DMS 273 (cell line): ENCODE measurements around the gene ENTHD1.
"Not testable (repeated sequence)": the region's sequence is repeated elsewhere in the genome, so short reads cannot be mapped to it uniquely, and the experiment has no call there.

Source experiments
- DNase-seq: peaks from one replicate; lab custom pipeline; 2025; ENCODE audit not compliant: unreplicated experiment; lab: John Stamatoyannopoulos, UW

The ENTHD1 gene

DNA sequence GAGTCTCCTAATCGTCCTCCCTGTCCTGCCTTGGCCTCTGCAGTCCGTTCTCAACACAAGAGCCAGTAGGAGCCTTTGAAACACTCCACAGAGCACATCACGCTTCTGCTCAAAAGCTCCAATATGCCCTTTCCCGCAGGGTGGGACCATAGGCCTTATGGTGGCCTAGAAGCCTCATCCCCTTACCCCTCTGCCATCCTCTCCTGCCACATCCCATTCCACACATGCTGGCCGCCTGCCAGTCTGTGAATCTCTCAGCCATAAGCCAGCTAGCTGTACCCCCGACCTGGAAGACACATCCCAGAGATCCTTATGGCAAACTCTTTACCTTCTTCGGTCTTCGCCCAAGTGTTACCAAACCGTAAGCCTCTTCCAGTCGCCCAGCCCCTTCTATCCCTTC is 157.8 kb downstream of the ENTHD1 start:
- DNase-seq = no peak

DNA sequence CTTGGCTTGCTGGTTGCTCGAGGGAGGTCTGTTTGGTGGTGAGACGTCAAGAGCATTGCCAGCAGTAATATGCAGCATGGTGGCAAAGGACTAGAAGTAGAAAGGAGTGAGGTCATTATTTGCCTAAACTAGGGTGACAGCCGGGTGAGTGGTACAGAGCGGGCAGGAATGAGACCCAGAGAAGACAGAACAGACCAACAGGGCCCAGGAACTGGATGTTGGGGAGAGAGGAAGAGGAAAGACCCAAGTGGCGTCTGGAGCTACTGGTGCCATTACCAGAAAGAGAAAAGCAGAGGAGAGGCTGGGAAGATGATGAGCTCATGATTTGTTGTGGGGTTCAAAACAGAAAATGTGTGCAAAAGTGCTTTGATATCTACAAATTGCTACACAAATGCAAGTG is 158.7 kb downstream of the ENTHD1 start:
- no peak for DNase-seq

DNA sequence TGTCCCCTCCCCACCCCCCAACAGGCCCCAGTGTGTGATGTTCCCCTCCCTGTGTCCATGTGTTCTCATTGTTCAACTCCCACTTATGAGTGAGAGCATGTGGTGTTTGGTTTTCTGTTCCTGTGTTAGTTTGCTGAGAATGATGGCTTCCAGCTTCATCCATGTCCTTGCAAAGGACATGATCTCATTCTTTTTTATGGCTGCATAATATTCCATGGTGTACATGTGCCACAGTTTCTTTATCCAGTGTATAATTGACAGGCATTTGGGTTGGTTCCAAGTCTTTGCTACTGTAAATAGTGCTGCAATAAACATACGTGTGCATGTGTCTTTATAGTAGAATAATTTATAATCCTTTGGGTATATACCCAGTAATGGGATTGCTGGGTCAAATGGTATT is 159.5 kb downstream of the ENTHD1 start:
- DNase-seq = not testable (repeated sequence)

DNA sequence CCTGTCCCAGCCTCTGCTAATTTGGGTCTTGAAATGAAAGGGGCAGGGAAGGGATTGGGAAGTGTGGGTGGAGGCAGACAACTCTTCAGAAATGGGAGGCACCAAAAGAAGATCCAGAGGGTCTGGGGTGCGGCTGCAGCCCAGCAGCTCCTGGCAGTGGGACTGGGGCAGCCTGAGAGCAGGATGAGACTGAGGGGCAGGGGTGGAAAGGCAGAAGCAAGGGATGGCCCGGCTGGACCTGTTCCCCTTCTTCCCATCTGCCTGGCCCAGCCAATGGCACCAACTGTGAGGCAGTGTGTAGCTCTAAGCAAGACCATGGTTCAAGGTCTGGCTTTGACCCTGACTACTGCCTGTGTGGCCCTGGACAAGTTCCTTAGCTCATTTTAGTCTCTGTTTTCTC is 160.4 kb downstream of the ENTHD1 start:
- no peak for DNase-seq

DNA sequence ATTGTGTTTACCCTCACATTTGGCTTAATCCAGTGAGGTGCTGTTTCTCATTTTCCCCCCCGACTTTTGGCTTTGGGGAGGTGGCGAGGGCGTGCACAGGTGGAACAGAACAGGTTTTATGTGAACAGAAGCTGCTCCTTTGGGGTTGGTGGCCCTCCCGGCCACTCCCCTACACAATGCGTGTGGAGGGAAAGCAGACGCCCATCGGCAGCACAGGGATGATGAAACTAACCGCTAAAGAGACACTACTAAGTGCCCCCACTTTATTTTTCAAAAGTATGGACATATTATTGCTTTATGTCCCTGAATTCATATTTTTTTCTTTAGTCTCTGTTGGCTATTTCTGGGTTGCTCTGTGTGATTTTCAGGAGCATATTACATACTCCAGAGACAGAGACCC is 160.9 kb downstream of the ENTHD1 start:
- DNase-seq = no peak

DNA sequence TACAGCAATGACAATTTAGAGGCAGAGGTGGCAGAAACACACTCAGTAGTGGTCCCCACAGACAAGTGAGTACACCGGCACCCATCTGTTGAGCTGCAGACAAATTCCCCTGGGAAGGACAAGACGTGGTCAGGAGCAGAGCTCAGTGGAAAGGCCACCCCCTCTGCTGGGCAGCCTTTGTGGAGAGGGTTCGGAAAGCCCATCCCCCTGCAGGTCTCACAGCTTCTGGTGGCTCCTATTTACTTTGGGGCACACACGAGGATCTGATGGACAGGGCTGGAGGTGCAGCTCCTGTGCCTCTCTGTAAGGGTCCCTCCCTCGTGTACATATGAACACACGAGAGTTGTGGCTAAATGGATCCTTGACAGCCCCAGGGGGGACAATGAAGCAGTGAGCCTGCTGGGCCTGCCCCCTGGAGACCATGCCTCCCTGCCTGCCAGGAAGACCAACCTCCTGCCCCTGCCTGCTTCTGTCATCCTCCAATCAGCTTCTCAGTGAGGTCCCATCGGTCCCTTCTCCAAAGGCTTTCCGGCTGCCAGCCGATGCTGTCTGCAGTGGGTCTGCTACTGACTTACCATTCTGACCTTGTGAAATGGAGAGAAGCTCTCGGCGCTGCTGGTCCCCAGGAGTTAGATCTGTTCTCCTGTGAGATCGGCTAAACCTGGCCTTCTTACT is 161.5 kb downstream of the ENTHD1 start:
- DNase-seq = no peak

DNA sequence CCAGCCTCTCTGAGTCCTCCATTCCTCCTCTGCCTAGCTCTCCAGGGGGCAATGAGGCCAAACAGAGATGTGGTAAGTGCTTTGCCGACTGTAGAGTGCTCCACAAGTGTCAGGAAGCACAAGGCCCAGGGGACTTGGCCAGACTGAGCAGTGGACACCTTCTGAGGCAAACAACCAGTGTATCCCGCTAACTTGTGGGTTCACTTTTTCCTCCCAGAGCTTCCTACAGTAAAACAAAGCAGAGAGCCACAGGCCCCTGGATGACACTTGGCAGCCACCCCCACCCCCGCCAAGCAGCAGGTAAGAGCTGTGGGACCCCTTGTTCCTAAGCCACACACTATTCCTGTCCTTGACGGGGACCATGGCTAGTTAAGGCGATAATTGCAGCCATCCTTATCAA is 162.1 kb downstream of the ENTHD1 start:
- no peak for DNase-seq

DNA sequence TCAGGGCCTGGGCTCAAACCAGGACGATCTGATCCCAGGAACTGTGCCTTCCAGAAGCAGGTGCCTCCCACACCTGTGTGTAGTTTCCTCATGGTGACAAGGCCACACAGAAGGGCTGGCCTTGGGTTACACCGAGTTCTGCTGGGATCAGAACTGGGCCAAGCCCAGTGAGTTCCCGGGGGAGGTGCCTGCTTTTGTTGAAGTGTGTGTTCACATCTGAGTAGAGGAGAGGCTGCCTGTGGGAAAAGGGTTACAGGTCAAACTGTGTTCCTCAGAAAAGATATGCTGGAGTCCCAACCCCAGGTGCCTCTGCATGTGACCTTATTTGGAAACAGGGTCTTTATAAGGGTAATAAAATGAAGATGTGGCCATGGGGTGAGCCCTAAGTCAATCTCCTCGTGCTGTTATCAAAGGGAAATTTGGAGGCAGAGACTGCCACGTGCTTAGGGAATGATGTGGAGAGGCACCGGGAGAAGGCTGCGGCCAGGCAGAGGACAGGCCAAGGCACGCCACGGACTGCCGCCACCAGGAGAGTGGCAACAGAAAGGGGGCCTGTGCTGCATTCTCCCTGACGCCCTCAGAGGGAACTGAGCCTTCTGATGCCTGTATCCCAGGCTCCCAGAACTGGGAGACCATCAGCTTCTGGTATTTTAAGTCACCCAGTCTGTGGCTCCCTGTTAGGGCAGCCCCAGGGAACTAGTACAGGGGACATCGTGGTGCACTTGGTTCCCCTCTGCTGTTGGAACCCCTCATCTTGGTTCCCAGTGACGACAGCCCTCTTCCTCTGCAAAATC is 164.2 kb downstream of the ENTHD1 start:
- no peak for DNase-seq

DNA sequence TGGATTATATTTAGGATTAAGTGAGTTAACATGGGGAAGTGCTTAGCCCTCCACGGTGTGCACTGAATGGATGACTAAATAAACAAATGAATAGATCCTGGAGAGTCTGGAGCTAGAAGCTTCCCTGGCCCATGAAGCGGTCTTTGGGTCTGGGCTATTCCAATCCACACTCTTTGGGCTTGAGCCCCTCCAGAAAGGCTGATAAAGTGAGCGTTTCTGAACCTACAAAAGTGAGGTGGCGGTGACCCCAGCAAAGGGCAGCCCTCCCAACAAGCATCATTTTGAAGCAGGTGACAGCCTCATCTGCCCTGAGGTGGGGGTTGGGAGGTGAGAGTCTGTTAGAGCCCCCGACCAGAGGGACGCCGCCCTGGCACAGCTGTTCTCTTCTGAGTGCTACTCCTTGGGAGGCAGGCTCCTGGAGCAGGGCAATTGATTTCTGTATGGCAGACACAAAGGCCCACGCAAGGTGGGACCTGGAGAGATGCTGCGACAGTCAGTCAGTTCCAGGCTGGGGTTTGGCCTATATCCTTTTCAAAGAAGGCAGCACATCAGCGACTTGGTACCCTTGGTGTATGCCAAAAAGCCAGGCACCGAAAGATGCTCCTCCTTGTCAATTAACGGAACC is 165.2 kb downstream of the ENTHD1 start:
- no peak for DNase-seq

DNA sequence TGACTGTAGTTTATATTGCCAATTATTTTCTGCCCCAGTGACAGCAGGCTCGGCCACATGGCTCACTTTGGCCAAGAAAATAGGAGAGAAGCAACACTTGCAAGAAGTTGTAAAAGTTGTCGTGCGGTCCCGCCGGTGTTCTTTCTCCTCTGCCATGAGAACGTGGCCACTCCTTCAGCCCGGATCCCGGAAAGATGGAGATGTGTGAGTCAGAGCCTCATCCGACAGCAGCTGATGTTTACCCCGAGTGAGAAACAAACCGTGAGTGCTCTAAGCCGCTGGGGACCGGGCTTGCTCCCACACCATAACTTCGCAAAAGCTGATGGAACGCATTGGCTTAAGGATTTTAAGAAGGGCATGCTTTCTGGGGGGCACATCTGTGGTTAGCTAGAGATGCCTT is 166.0 kb downstream of the ENTHD1 start:
- no peak for DNase-seq

DNA sequence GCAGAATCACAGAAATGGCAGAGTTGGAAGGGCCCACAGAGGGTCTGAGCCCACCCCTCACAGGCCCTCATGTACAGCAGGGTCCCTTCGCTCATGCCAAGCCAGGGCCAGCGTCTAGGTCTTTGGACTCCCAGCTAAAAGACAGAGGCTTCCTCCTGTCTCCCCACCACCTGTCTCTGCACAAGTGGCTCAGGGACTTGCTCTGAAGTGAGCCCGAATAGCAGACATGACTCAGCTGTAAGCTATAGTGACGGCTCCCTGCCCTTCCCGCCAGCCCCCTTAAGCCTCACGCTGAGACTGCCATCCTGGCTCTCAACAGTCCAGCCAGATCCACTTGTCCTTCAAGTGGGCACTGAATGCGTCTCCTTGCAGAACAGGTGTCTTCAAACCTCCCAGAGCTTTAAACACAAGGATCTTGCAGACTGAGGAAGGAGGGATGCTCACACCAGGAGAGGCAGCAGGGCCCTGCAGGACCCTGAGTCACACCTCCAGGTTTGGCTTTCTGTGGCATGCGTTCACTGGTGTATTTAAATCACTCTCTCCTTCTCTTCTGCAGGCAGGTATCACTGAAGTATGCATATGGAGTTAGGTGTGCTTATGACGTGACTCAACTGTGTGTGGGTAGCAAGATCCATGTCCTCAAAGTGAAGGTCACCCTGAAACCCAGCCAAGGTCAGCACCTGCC is 168.1 kb downstream of the ENTHD1 start:
- DNase-seq = no peak

DNA sequence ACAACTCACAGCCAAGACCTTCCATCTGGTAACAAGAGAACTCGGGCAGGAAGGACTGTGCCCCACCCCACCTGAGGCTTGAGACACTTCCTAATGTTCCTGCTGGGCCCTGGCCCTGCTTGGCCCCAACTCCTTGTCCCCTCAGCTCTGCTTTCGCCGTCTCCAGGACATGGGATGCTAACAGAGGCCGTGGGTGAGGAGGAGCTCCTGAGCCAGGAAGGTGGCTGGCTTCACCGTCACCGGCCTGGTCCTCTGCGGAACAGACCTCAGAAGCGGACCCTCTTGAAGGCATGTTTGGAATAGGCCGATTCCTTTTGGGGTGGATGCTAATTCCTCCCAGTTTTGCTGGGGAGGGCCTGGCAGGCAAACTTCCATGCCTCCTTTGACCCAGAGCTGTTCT is 168.7 kb downstream of the ENTHD1 start:
- DNase-seq = no peak

DNA sequence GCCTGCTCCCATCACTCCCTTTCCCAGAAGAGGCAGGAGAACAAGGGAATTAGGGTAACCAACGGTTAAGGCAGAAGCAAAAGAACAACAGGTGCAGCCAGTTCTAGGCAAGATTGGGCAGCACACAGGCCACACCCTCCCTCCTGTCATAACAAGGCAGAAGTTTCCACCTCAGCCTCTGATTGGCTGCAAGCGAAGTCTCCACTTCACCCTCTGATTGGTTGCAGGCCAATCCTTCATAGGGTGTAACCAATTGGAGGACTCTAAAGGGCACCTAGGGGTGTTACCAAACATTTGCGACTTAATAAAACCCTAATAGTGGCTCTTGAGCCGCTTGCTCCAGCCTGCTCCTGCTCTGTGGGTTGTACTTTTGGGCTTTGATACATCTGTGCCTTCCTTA is 169.2 kb downstream of the ENTHD1 start:
- peak; percentile 39 for DNase-seq

DNA sequence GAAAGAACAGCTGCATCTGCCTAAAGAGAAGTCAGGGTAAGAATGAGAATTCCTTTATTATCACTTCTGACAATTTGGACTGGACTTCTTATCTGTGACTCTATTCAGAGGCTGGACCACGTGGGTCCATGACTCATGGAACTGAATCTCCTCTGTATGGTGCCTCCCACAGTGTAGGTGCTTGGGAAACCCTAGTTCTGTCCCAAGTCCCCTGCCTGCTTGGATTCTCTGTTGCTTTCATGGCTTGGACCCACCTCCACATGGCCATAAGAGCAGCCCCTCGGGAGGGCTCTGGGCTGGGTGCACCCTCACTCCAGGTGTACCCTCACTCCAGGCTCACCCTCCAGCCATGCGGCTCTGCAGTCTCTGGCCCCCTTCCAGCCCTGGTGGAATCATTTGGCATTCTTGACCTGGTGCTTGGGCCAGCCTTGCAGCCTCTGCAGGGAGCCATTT is 169.6 kb downstream of the ENTHD1 start:
- no peak for DNase-seq

DNA sequence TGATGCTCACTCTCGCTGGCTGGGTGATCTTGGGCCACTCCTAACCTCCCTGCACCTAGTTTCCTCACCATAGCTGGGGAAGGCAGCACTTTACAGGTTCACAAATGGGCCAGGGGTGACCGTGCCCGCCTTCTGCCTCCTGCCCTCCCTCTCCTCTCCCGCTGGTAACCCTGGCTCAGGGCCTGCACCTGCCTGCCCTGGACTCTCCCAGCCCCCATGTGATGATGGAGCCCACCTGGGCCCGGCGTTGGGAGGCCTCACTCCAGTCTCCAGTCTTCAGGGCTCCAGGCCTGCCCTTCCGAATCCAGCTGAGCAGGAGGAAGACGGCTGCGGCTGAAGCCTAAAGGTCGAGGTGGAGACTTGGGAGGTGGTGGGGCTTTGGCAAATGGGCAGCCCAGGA is 170.1 kb downstream of the ENTHD1 start:
- DNase-seq = no peak

DNA sequence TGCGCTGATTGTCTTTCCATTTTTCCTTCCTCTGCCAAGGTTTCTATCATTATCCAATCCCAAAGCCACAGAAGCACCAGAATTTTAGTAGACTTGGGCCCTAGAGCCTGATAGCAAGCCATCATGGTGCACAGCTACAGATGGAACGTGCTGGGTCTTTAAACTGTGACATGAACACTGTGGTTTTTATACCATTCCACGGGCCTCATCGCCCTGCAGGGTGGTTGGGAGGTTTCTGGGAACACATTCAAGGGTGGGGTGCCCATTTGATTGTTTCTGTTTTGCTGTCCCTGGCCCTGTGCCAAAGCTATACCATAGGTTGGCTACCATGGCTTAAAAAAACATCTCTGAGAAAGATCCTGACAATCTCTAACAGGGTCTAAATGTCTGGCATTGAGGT is 171.1 kb downstream of the ENTHD1 start:
- no peak for DNase-seq

DNA sequence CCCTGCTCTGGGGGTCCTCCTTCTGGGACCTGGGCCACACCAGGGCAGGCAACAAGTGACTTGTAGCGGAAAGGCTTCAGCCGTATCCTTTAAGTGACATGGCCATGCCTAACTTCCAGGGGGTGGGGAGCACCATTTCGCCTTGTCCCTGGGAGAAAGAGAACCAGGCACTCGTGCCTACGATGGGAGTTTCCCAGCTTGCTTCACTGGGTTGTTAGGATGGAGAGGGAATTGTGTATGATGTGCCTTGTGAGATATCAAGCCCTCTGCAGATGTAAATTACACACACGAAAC is 171.6 kb downstream of the ENTHD1 start:
- DNase-seq = no peak

DNA sequence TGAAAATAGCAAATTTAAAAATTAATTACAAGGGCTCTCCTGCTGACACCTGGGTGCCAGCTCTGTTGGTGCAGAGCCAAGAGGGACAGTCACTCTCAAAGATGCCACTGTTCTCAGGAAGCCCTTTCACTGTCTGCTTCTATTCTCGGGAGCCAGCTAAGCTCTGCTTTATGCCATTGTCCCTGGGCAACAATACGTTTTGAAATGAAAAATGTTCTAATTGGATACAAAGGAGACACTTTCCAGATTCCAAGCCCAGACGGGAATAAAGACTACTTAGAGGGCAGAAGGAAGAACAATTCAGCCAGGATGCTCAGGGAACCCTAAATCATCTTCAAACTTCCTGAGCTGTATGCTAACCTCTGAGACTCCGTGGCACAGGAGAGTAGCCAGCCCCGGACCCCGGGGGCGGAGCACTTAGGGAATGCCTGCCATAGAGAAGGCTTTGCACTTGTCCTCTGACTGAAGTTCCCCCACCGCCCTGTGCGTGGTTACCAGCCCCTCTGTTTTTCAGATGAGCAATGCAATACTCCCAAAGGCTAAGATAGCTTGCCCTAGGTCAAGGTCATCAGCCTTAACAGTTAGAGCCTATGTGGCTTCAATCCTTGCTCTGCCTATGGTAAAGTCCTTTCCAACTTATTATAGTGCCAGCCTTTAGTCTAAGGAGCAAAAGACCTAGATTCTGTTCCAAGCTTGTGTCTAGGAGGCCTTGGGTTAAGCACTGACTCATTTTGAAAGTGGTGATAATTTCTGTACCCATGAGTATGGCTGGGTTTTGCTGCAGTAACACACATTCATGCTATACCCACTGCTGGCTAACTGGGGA is 172.1 kb downstream of the ENTHD1 start:
- DNase-seq = no peak

DNA sequence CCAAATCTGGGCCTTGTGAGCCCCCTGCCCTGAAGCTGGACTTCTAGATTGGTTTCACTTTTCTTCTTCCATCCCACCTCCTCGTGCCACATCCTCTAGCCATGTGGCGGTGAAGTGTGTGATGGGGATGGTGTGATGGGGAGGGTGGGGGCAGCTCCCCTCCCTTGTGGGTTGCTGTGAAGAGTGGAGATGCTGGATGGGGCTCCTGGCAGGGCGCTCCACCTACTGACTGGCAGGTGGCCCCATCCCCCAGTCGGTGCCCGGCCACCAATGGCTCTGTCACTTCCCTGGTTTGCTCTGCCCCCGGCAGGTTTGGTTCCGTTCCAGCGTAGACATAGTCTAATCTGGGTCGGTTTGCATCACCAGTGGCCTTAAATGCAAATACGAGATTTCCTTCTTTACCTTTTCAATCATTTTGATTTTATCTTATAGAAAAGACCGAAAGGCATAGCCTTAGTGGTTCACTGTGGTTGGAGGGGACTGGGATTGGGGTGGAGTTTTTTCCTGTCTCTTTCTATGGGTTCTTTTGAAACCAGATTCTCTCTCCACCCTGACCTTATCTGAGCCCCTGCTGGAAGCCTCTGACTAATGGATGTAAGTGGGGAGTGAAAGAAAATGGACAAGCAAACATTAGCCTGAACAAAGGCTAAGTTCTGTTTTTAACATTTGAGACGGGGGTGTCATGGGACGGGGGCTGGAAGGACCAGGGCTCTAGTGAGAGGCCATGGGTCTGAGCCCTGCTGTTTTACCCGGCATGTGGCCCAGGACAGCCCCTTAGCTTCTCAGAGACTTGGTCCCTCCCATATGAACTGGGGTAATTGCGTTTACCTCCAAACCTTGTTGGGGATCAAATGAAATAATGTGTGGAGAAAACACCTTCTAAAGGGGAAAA is 173.8 kb downstream of the ENTHD1 start:
- no peak for DNase-seq

DNA sequence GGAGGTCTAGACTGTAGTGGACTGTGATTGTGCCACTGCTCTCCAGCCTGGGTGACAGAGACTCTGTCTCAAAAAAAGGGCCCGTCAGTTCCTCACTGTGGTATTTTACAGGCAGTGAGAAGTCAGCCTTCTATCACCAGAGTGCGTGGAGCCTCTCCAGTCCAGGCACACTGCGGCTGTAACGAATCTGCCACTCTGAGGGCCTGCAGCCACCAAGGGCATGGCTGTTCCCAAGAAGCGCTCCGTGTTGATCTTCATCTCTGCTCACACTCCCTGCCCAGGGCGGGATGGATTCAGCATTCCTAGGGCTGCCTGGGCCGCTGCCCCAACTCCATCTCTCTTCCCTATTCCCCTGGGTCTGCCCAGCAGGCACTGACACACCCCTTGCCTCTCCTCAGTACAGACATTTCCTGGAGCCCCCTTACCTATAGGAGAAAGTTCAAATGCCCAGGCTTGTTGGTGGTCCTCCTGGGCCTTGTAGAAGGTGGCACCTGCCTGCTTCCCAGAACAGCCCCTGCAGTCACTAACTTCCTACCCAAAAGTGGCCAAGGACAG is 174.6 kb downstream of the ENTHD1 start:
- no peak for DNase-seq
